DND-41 (cell line): ENCODE data around the gene AFF3.

Experiments
- EZH2 ChIP-seq: IDR thresholded peaks from 3 replicates; pipeline ENCODE4 v1.6.1; 2012; ENCODE audit warnings: borderline replicate concordance, low read depth, mild to moderate bottlenecking, moderate library complexity, low read length, inconsistent platforms; ENCODE audit not compliant: severe bottlenecking
- TF ChIP-seq, protein P1 (sequence below): IDR thresholded peaks from 2 replicates; pipeline ENCODE4 v1.5.1; 2012; ENCODE audit warnings: borderline replicate concordance, low read length, moderate library complexity, mild to moderate bottlenecking; ENCODE audit not compliant: poor library complexity, severe bottlenecking; ENCODE audit errors: extremely low read depth

DNA sequence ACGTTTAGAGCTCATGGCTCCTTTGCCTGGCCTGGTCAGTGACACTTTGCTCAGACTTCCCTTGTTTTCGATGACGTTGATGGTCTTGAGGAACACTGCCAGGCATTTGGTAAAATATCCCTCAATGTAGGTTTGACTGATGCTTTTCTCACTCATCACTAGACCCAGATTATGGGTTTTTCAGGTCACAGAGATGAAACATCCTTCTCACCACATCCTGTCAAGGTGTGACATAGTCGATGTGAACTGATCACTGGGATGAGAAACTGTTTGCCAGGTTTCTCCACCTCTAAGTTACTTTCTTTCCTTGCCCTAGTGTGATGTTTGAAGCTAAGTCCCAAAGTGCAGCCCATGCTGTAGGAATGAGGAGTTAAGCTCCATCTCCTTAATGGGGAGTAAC is 81.5 kb downstream of the AFF3 start:
- TF ChIP-seq EZH2: no peak
- TF ChIP-seq, protein P1, sequence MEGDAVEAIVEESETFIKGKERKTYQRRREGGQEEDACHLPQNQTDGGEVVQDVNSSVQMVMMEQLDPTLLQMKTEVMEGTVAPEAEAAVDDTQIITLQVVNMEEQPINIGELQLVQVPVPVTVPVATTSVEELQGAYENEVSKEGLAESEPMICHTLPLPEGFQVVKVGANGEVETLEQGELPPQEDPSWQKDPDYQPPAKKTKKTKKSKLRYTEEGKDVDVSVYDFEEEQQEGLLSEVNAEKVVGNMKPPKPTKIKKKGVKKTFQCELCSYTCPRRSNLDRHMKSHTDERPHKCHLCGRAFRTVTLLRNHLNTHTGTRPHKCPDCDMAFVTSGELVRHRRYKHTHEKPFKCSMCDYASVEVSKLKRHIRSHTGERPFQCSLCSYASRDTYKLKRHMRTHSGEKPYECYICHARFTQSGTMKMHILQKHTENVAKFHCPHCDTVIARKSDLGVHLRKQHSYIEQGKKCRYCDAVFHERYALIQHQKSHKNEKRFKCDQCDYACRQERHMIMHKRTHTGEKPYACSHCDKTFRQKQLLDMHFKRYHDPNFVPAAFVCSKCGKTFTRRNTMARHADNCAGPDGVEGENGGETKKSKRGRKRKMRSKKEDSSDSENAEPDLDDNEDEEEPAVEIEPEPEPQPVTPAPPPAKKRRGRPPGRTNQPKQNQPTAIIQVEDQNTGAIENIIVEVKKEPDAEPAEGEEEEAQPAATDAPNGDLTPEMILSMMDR: no peak
